Measurements from ENCODE around the gene ZFP64. TPM values are rescaled to one million over a fixed set of nuclear protein-coding genes. Genes with fewer than 3 reads are reported as not detected.

The ZFP64 gene
- total RNA-seq, 1 donor from 2014 or later: 39.1 TPM

- TF ChIP-seq CTCF (IDR thresholded peaks at IDR 0.05; ENCODE audit: partially characterized antibody, unreplicated experiment): no peak
- peaks cover 3% of the 10 kb centered on the region for H3K4me1 Mint-ChIP-seq (ENCODE audit: low read depth, unreplicated experiment)
- H3K27ac Mint-ChIP-seq (ENCODE audit: unreplicated experiment): no peak overlapping the region
- peaks cover 3% of the 10 kb centered on the region for H3K27me3 Mint-ChIP-seq (ENCODE audit: unreplicated experiment)
- no peaks in the 10 kb centered on the region for H3K36me3 Mint-ChIP-seq (ENCODE audit: unreplicated experiment)
- no peak overlapping the region for H3K4me3 Mint-ChIP-seq (ENCODE audit: unreplicated experiment)
- no peaks in the 10 kb centered on the region for H3K9me3 Mint-ChIP-seq (ENCODE audit: unreplicated experiment)
- no peak for DNase-seq
Observed at GRCh38 chr20:52130406-52130805, 61.2 kb downstream of the ZFP64 start.

- no peak for DNase-seq
- H3K4me1 Mint-ChIP-seq (ENCODE audit: low read depth, unreplicated experiment): peaks cover 3% of the 10 kb centered on the region
- H3K9me3 Mint-ChIP-seq (ENCODE audit: unreplicated experiment): no peaks in the 10 kb centered on the region
- no peaks in the 10 kb centered on the region for H3K36me3 Mint-ChIP-seq (ENCODE audit: unreplicated experiment)
- H3K27ac Mint-ChIP-seq (ENCODE audit: unreplicated experiment): peak overlapping the region; percentile 73
- H3K27me3 Mint-ChIP-seq (ENCODE audit: unreplicated experiment): peaks cover 6% of the 10 kb centered on the region
- TF ChIP-seq CTCF (IDR thresholded peaks at IDR 0.05; ENCODE audit: partially characterized antibody, unreplicated experiment): no peak
- peak overlapping the region; percentile 32 for H3K4me3 Mint-ChIP-seq (ENCODE audit: unreplicated experiment)
Observed at GRCh38 chr20:52129611-52130010, 62.0 kb downstream of the ZFP64 start.

GRCh38 chr20:52127309-52127708 lies 64.3 kb downstream of the ZFP64 start:
- TF ChIP-seq CTCF (IDR thresholded peaks at IDR 0.05; ENCODE audit: partially characterized antibody, unreplicated experiment): no peak
- H3K9me3 Mint-ChIP-seq (ENCODE audit: unreplicated experiment): no peaks in the 10 kb centered on the region
- DNase-seq: no peak
- H3K27me3 Mint-ChIP-seq (ENCODE audit: unreplicated experiment): peaks cover 6% of the 10 kb centered on the region
- peaks cover 4% of the 10 kb centered on the region for H3K36me3 Mint-ChIP-seq (ENCODE audit: unreplicated experiment)
- no peak overlapping the region for H3K4me3 Mint-ChIP-seq (ENCODE audit: unreplicated experiment)
- peaks cover 3% of the 10 kb centered on the region for H3K4me1 Mint-ChIP-seq (ENCODE audit: low read depth, unreplicated experiment)
- H3K27ac Mint-ChIP-seq (ENCODE audit: unreplicated experiment): no peak overlapping the region

- Mint-ChIP-seq H3K4me1 (ENCODE audit: low read depth, unreplicated experiment) (peaks cover 3% of the 10 kb centered on the region), H3K9me3 (ENCODE audit: unreplicated experiment) (no peaks in the 10 kb centered on the region), H3K27ac (ENCODE audit: unreplicated experiment) (no peak overlapping the region), H3K27me3 (ENCODE audit: unreplicated experiment) (peaks cover 6% of the 10 kb centered on the region), H3K4me3 (ENCODE audit: unreplicated experiment) (no peak overlapping the region), H3K36me3 (ENCODE audit: unreplicated experiment) (peaks cover 15% of the 10 kb centered on the region)
- TF ChIP-seq CTCF (IDR thresholded peaks at IDR 0.05; ENCODE audit: partially characterized antibody, unreplicated experiment): no peak
- no peak for DNase-seq
Observed at GRCh38 chr20:52124821-52125220, 66.8 kb downstream of the ZFP64 start.

GRCh38 chr20:52118696-52119095 lies 72.9 kb downstream of the ZFP64 start:
- no peaks in the 10 kb centered on the region for H3K4me1 Mint-ChIP-seq (ENCODE audit: low read depth, unreplicated experiment)
- no peak overlapping the region for H3K27ac Mint-ChIP-seq (ENCODE audit: unreplicated experiment)
- H3K4me3 Mint-ChIP-seq (ENCODE audit: unreplicated experiment): no peak overlapping the region
- peaks cover 6% of the 10 kb centered on the region for H3K27me3 Mint-ChIP-seq (ENCODE audit: unreplicated experiment)
- no peak for TF ChIP-seq CTCF (IDR thresholded peaks at IDR 0.05; ENCODE audit: partially characterized antibody, unreplicated experiment)
- no peak for DNase-seq
- H3K36me3 Mint-ChIP-seq (ENCODE audit: unreplicated experiment): peaks cover 21% of the 10 kb centered on the region
- no peaks in the 10 kb centered on the region for H3K9me3 Mint-ChIP-seq (ENCODE audit: unreplicated experiment)

Data from glutamatergic neuron (in vitro differentiated cells).